ENCODE results near the gene RNF152.

DNA sequence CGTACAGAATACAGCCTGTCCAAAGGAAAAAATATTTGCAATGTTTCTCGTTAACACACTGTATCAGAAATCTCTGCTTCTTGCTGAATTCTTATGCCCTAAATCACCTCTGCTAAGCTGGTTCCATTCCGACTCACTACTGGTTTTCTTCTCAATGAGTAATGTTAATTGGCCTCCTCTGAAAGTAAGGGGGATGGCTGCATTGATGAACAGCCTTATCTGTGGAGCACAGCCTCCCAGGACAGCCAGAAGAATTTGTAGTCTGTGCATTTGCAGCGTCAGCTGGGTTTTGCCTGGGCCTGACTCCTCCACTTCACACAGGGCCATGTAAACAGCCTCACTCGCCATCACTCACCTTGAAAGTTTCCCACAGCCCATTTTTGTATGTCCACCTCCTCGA lies 127.7 kb downstream of the RNF152 start:
- TF ChIP-seq GATA3 (IDR thresholded peaks at IDR 0.05; ENCODE audit: low read depth, low read length) (no peak), GATA2 (IDR thresholded peaks at IDR 0.05; ENCODE audit: low read depth, low read length) (no peak)

Data from SH-SY5Y (cell line).